ENCODE results near the gene SKAP1. TPM values are rescaled to one million over a fixed set of nuclear protein-coding genes. Genes with fewer than 3 reads are reported as not detected.

SKAP1 gene
- total and polyA plus RNA-seq, 2 of the 13 experiments (the other 11 are each of a cell fraction or from before 2014, with no cell fraction given), result 0.21 TPM; not detected in 1

GRCh38 chr17:48107137-48108055 lies 322.6 kb downstream of the SKAP1 start, which contains the start of gene SNX11 (continued):
- TF ChIP-seq UBTF (CRISPR knock-in tag; IDR thresholded peaks at IDR 0.05), result peak; percentile 80
- TF ChIP-seq SOX5 (CRISPR knock-in tag; IDR thresholded peaks at IDR 0.05; ENCODE audit: borderline replicate concordance), result peak; percentile 33
- TF ChIP-seq ZFP36 (IDR thresholded peaks at IDR 0.05; ENCODE audit: borderline replicate concordance, low read depth, low read length, partially characterized antibody), result no peak
- TF ChIP-seq HBP1 (CRISPR knock-in tag; IDR thresholded peaks at IDR 0.05; ENCODE audit: low read depth), result peak; percentile 57; the same call in 1 of the 2 replicates
- no peak for TF ChIP-seq ZNF704 (CRISPR knock-in tag; IDR thresholded peaks at IDR 0.05; ENCODE audit: borderline replicate concordance)
- TF ChIP-seq ZNF160 (CRISPR knock-in tag; IDR thresholded peaks at IDR 0.05), result peak; percentile 61; the same call in 1 of the 2 replicates
- no peak for TF ChIP-seq PREB (CRISPR knock-in tag; IDR thresholded peaks at IDR 0.05)
- no peak for TF ChIP-seq DMTF1 (CRISPR knock-in tag; IDR thresholded peaks at IDR 0.05)
- no peak for TF ChIP-seq ZFP62 (CRISPR knock-in tag; IDR thresholded peaks at IDR 0.05)
- TF ChIP-seq NKX3-1 (CRISPR knock-in tag; IDR thresholded peaks at IDR 0.05), result 0 out of 2 replicates have a peak, but pooled peaks have one; percentile 31
- no peak for TF ChIP-seq JDP2 (CRISPR knock-in tag; IDR thresholded peaks at IDR 0.05; ENCODE audit: borderline replicate concordance)
- peak; percentile 49 for TF ChIP-seq ZNF883 (CRISPR knock-in tag; IDR thresholded peaks at IDR 0.05; ENCODE audit: not compliant biosample characterization)
- peak; percentile 85 for TF ChIP-seq TAF15 (IDR thresholded peaks at IDR 0.05; ENCODE audit: low read depth, low read length, poor library complexity, severe bottlenecking)
- TF ChIP-seq MBNL3 (CRISPR knock-in tag; conservative IDR thresholded peaks at IDR 0.05), result no peak
- TF ChIP-seq ZMYM4 (CRISPR knock-in tag; IDR thresholded peaks at IDR 0.05), result peak; percentile 72
- TF ChIP-seq ZNF800 (CRISPR knock-in tag; IDR thresholded peaks at IDR 0.05), result no peak
- peak; percentile 87; the same call in 1 of the 2 replicates for TF ChIP-seq ZNF225 (CRISPR knock-in tag; IDR thresholded peaks at IDR 0.05)

Data from HepG2 (cell line).